ENCODE measurements around the gene OXA1L. TPM values are rescaled to one million over a fixed set of nuclear protein-coding genes. Genes with fewer than 3 reads are reported as not detected.
A peak's percentile ranks its signal among the peaks of the same experiment; 100 is the strongest.

OXA1L gene
- total and polyA plus RNA-seq, 2 experiments from 2014 or later, result 61.7 to 91.7 TPM

- no peak for TF ChIP-seq JUNB (IDR thresholded peaks at IDR 0.05; ENCODE audit: unreplicated experiment)
Observed at GRCh38 chr14:22819151-22819988, 52.9 kb downstream of the OXA1L start (continued).

DNA sequence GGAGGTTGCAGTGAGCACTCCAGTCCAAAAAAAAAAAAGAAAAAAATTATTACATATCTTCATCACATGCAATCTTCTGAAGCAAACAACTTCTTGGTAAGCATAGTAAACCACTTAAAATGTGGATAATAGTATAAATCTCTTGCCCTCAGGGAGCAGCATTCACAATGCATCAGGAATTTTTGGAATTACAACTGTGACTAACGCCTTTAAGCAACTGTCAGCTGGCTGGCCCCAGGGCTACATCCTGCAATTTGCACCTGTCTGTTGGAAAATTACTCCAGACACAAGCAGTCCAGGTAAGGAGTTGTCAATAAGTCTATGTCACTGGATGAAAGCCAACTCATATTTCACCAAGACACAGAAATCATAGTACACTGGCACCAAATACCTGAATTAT, 54.2 kb downstream of the OXA1L start:
- Mint-ChIP-seq H3K9me3 (no peaks in the 10 kb centered on the region), H3K4me3 (peak overlapping the region; percentile 80; the same call in 2 of the 3 replicates), H3K4me1 (peaks cover 49% of the 10 kb centered on the region), H3K36me3 (ENCODE audit: low read depth) (no peaks in the 10 kb centered on the region; the same call in 2 of the 3 replicates), H3K27ac (no peak overlapping the region), H3K27me3 (ENCODE audit: insufficient read depth, low read depth, poor library complexity) (peaks cover 25% of the 10 kb centered on the region)
- H3K27me3 ChIP-seq (ENCODE audit: insufficient read depth), result no peaks in the 10 kb centered on the region
- no peaks in the 10 kb centered on the region for H3K36me3 ChIP-seq (ENCODE audit: insufficient read depth)
- H3K4me3 ChIP-seq, result peak overlapping the region; percentile 86; the same call in 1 of the 2 replicates
- no peak for TF ChIP-seq CREB1 (CRISPR knock-in tag; IDR thresholded peaks at IDR 0.05; ENCODE audit: low read depth)
- no peak for TF ChIP-seq JUNB (IDR thresholded peaks at IDR 0.05; ENCODE audit: unreplicated experiment)
- TF ChIP-seq EZH2phosphoT487 (IDR thresholded peaks at IDR 0.05; ENCODE audit: unreplicated experiment), result no peak
- TF ChIP-seq ZNF114 (CRISPR knock-in tag; IDR thresholded peaks at IDR 0.05), result no peak
- no peak for TF ChIP-seq POLR2AphosphoS5 (IDR thresholded peaks at IDR 0.05; ENCODE audit: low read depth)
- TF ChIP-seq, protein P1, sequence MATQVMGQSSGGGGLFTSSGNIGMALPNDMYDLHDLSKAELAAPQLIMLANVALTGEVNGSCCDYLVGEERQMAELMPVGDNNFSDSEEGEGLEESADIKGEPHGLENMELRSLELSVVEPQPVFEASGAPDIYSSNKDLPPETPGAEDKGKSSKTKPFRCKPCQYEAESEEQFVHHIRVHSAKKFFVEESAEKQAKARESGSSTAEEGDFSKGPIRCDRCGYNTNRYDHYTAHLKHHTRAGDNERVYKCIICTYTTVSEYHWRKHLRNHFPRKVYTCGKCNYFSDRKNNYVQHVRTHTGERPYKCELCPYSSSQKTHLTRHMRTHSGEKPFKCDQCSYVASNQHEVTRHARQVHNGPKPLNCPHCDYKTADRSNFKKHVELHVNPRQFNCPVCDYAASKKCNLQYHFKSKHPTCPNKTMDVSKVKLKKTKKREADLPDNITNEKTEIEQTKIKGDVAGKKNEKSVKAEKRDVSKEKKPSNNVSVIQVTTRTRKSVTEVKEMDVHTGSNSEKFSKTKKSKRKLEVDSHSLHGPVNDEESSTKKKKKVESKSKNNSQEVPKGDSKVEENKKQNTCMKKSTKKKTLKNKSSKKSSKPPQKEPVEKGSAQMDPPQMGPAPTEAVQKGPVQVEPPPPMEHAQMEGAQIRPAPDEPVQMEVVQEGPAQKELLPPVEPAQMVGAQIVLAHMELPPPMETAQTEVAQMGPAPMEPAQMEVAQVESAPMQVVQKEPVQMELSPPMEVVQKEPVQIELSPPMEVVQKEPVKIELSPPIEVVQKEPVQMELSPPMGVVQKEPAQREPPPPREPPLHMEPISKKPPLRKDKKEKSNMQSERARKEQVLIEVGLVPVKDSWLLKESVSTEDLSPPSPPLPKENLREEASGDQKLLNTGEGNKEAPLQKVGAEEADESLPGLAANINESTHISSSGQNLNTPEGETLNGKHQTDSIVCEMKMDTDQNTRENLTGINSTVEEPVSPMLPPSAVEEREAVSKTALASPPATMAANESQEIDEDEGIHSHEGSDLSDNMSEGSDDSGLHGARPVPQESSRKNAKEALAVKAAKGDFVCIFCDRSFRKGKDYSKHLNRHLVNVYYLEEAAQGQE (IDR thresholded peaks at IDR 0.05; ENCODE audit: unreplicated experiment), result no peak
- TF ChIP-seq, protein P2, sequence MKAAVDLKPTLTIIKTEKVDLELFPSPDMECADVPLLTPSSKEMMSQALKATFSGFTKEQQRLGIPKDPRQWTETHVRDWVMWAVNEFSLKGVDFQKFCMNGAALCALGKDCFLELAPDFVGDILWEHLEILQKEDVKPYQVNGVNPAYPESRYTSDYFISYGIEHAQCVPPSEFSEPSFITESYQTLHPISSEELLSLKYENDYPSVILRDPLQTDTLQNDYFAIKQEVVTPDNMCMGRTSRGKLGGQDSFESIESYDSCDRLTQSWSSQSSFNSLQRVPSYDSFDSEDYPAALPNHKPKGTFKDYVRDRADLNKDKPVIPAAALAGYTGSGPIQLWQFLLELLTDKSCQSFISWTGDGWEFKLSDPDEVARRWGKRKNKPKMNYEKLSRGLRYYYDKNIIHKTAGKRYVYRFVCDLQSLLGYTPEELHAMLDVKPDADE (IDR thresholded peaks at IDR 0.05), result no peak
- TF ChIP-seq, protein P3, sequence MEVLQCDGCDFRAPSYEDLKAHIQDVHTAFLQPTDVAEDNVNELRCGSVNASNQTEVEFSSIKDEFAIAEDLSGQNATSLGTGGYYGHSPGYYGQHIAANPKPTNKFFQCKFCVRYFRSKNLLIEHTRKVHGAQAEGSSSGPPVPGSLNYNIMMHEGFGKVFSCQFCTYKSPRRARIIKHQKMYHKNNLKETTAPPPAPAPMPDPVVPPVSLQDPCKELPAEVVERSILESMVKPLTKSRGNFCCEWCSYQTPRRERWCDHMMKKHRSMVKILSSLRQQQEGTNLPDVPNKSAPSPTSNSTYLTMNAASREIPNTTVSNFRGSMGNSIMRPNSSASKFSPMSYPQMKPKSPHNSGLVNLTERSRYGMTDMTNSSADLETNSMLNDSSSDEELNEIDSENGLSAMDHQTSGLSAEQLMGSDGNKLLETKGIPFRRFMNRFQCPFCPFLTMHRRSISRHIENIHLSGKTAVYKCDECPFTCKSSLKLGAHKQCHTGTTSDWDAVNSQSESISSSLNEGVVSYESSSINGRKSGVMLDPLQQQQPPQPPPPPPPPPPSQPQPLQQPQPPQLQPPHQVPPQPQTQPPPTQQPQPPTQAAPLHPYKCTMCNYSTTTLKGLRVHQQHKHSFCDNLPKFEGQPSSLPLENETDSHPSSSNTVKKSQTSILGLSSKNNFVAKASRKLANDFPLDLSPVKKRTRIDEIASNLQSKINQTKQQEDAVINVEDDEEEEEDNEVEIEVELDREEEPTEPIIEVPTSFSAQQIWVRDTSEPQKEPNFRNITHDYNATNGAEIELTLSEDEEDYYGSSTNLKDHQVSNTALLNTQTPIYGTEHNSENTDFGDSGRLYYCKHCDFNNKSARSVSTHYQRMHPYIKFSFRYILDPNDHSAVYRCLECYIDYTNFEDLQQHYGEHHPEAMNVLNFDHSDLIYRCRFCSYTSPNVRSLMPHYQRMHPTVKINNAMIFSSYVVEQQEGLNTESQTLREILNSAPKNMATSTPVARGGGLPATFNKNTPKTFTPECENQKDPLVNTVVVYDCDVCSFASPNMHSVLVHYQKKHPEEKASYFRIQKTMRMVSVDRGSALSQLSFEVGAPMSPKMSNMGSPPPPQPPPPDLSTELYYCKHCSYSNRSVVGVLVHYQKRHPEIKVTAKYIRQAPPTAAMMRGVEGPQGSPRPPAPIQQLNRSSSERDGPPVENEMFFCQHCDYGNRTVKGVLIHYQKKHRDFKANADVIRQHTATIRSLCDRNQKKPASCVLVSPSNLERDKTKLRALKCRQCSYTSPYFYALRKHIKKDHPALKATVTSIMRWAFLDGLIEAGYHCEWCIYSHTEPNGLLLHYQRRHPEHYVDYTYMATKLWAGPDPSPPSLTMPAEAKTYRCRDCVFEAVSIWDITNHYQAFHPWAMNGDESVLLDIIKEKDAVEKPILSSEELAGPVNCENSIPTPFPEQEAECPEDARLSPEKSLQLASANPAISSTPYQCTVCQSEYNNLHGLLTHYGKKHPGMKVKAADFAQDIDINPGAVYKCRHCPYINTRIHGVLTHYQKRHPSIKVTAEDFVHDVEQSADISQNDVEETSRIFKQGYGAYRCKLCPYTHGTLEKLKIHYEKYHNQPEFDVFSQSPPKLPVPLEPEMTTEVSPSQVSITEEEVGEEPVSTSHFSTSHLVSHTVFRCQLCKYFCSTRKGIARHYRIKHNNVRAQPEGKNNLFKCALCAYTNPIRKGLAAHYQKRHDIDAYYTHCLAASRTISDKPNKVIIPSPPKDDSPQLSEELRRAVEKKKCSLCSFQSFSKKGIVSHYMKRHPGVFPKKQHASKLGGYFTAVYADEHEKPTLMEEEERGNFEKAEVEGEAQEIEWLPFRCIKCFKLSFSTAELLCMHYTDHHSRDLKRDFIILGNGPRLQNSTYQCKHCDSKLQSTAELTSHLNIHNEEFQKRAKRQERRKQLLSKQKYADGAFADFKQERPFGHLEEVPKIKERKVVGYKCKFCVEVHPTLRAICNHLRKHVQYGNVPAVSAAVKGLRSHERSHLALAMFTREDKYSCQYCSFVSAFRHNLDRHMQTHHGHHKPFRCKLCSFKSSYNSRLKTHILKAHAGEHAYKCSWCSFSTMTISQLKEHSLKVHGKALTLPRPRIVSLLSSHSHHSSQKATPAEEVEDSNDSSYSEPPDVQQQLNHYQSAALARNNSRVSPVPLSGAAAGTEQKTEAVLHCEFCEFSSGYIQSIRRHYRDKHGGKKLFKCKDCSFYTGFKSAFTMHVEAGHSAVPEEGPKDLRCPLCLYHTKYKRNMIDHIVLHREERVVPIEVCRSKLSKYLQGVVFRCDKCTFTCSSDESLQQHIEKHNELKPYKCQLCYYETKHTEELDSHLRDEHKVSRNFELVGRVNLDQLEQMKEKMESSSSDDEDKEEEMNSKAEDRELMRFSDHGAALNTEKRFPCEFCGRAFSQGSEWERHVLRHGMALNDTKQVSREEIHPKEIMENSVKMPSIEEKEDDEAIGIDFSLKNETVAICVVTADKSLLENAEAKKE (CRISPR knock-in tag; IDR thresholded peaks at IDR 0.05), result no peak
- no peak for TF ChIP-seq NANOG (IDR thresholded peaks at IDR 0.05; ENCODE audit: borderline replicate concordance)
- no peak for TF ChIP-seq EZH2 (IDR thresholded peaks at IDR 0.05; ENCODE audit: low read depth, unreplicated experiment)
- TF ChIP-seq STAT1 (IDR thresholded peaks at IDR 0.05; ENCODE audit: unreplicated experiment), result no peak
- TF ChIP-seq ZNF331 (CRISPR knock-in tag; IDR thresholded peaks at IDR 0.05; ENCODE audit: low read depth), result no peak
- H3K27ac ChIP-seq (ENCODE audit: low read depth), result peak overlapping the region; percentile 100; the same call in 1 of the 2 replicates
- H3F3A ChIP-seq (replicated peaks; ENCODE audit: low read depth), result peaks cover 8% of the 10 kb centered on the region; the same call in 1 of the 2 replicates
- DNase-seq (ENCODE audit: low spot score) (peak; percentile 59), ATAC-seq (no peak)
- no peaks in the 10 kb centered on the region for H3K79me2 ChIP-seq (replicated peaks; ENCODE audit: insufficient read depth)
- H4K20me1 ChIP-seq (replicated peaks; ENCODE audit: insufficient read depth), result no peaks in the 10 kb centered on the region
- peak overlapping the region; percentile 97 for H3K4me2 ChIP-seq
- H3K4me1 ChIP-seq (ENCODE audit: insufficient read depth), result peaks cover 44% of the 10 kb centered on the region
- H2AFZ ChIP-seq, result no peak overlapping the region
- H3K9me2 ChIP-seq (ENCODE audit: insufficient read depth), result no peaks in the 10 kb centered on the region
